Colonic mucosa (tissue), 4 donors: ENCODE measurements around the gene IFNL3. TPM values are rescaled to one million over a fixed set of nuclear protein-coding genes. Genes with fewer than 3 reads are reported as not detected.

Source experiments
- DNase-seq: peaks from one replicate; pipeline ENCODE4 v3.0.0-alpha.2; 2020
- H3K27ac ChIP-seq: fragments of 200-600 bp; one replicate; pipeline ENCODE4 v1.8.0; 2021
- H3K27me3 ChIP-seq: fragments of 200-600 bp; one replicate; pipeline ENCODE4 v1.8.0; 2021
- H3K36me3 ChIP-seq: fragments of 200-600 bp; one replicate; pipeline ENCODE4 v1.8.0; 2021
- H3K4me1 ChIP-seq: fragments of 200-600 bp; one replicate; pipeline ENCODE4 v1.8.0; 2021; ENCODE audit warnings: mild to moderate bottlenecking
- H3K4me3 ChIP-seq: fragments of 200-600 bp; one replicate; pipeline ENCODE4 v1.8.0; 2021
- H3K9ac ChIP-seq, 2 donors: one replicate each; pipeline ENCODE4 v1.7.0; 2013; ENCODE audit warnings: control low read depth in 2 of 2, low read depth in 2 of 2, low read length in 2 of 2
- H3K9me3 ChIP-seq: fragments of 200-600 bp; one replicate; pipeline ENCODE4 v1.8.0; 2021
- CTCF ChIP-seq: fragments of 200-600 bp; IDR thresholded peaks from one replicate; pipeline ENCODE4 v1.8.0; 2022; ENCODE audit warnings: antibody characterized with exemption, mild to moderate bottlenecking
- intact Hi-C: fragments of 100-400 bp; cut with DNase I; formaldehyde crosslinking; loops from one replicate; pipeline ENCODE4 v1.14.1; 2022
- total RNA-seq, 2 donors: library from RNA; stranded (reverse); fragmentation: NEBNext Ultra II Directional in 1 of 2; extraction: Animal tissue kit (Norgen Biotek cat#: 25700) in 1 of 2; gene quantifications; one replicate each; pipeline ENCODE4 v1.2.1, GENCODE V29; 2021
- donor health status: healthy.
- donor health status: DM: no; HTN: no; CAD: no.
- donor health status: DM: no; HTN: no; CAD: no.

The IFNL3 gene
- total RNA-seq, 2 donors from 2014 or later = not detected

- intact Hi-C loops = loop anchor here (5.0 kb wide), 1 partner anchor 115 kb away; no protein-coding TSS in a partner anchor
- Histone ChIP-seq H3K4me1 (no peaks in the 10 kb centered on the region), H3K36me3 (no peaks in the 10 kb centered on the region), H3K27ac (no peak overlapping the region), H3K27me3 (no peaks in the 10 kb centered on the region), H3K4me3 (no peak overlapping the region), H3K9me3 (no peaks in the 10 kb centered on the region), H3K9ac (no peak overlapping the region)
- no peak for TF ChIP-seq CTCF
- DNase-seq = peak; percentile 43
These were observed 32.4 kb downstream of the IFNL3 start for GRCh38 chr19:39212375-39212742.

GRCh38 chr19:39211731-39212374, 33.0 kb downstream of the IFNL3 start:
- H3K4me1 ChIP-seq = no peaks in the 10 kb centered on the region
- H3K9ac ChIP-seq = no peak overlapping the region
- no peak overlapping the region for H3K27ac ChIP-seq
- H3K4me3 ChIP-seq = no peak overlapping the region
- DNase-seq = no peak
- no peaks in the 10 kb centered on the region for H3K27me3 ChIP-seq
- no peaks in the 10 kb centered on the region for H3K36me3 ChIP-seq
- no peaks in the 10 kb centered on the region for H3K9me3 ChIP-seq
- intact Hi-C loops = loop anchor here (5.0 kb wide), 1 partner anchor 115 kb away; no protein-coding TSS in a partner anchor
- no peak for TF ChIP-seq CTCF

- Histone ChIP-seq H3K9me3 (no peaks in the 10 kb centered on the region), H3K27ac (no peak overlapping the region), H3K36me3 (no peaks in the 10 kb centered on the region), H3K9ac (no peak overlapping the region), H3K27me3 (peaks cover 11% of the 10 kb centered on the region), H3K4me1 (no peaks in the 10 kb centered on the region), H3K4me3 (no peak overlapping the region)
- TF ChIP-seq CTCF = no peak
- intact Hi-C loops = no loop called here
- no peak for DNase-seq
These were observed 35.6 kb downstream of the IFNL3 start for GRCh38 chr19:39209196-39209595.

GRCh38 chr19:39208175-39208795, 36.5 kb downstream of the IFNL3 start:
- Histone ChIP-seq H3K9ac (no peak overlapping the region), H3K36me3 (no peaks in the 10 kb centered on the region), H3K27ac (no peak overlapping the region), H3K4me3 (no peak overlapping the region), H3K9me3 (no peaks in the 10 kb centered on the region), H3K27me3 (peaks cover 20% of the 10 kb centered on the region), H3K4me1 (no peaks in the 10 kb centered on the region)
- DNase-seq = no peak
- intact Hi-C loops = no loop called here
- TF ChIP-seq CTCF = no peak

GRCh38 chr19:39207293-39207836, 37.4 kb downstream of the IFNL3 start:
- no peak for DNase-seq
- Histone ChIP-seq H3K9ac (no peak overlapping the region), H3K4me3 (no peak overlapping the region), H3K9me3 (no peaks in the 10 kb centered on the region), H3K36me3 (no peaks in the 10 kb centered on the region), H3K27ac (no peak overlapping the region), H3K4me1 (no peaks in the 10 kb centered on the region), H3K27me3 (peaks cover 27% of the 10 kb centered on the region)
- TF ChIP-seq CTCF = no peak
- intact Hi-C loops = no loop called here
